Tongue (tissue), 2 donors: Measurements from ENCODE around the gene GAB2. TPM values are rescaled to one million over a fixed set of nuclear protein-coding genes. Genes with fewer than 3 reads are reported as not detected.
"Not testable (repeated sequence)": the region's sequence is repeated elsewhere in the genome, so short reads cannot be mapped to it uniquely, and the experiment has no call there.

Experiments used
- DNase-seq: peaks from one replicate; pipeline ENCODE4 v3.0.0-alpha.2; 2015
- total RNA-seq: library from RNA; depleted of rRNA; stranded (reverse); fragments of >200 nt; gene quantifications from one replicate; pipeline ENCODE4 v1.2.3, GENCODE V29; 2014

GAB2 gene
- total RNA-seq, 1 donor from 2014 or later: 14.2 TPM

- peak; percentile 15 for DNase-seq
Observed at GRCh38 chr11:78365381-78365792, 52.2 kb downstream of the GAB2 start.

- DNase-seq: no peak
Observed at GRCh38 chr11:78364128-78364751, 53.4 kb downstream of the GAB2 start.

- DNase-seq: no peak
Observed at GRCh38 chr11:78363024-78363619, 54.5 kb downstream of the GAB2 start.

- DNase-seq: no peak
Observed at GRCh38 chr11:78361228-78361627, 56.4 kb downstream of the GAB2 start.

GRCh38 chr11:78359921-78360320 is 57.7 kb downstream of the GAB2 start:
- DNase-seq: no peak

- DNase-seq: not testable (repeated sequence)
Observed at GRCh38 chr11:78357924-78358323, 59.7 kb downstream of the GAB2 start.

GRCh38 chr11:78357425-78357824 is 60.2 kb downstream of the GAB2 start:
- DNase-seq: not testable (repeated sequence)

- not testable (repeated sequence) for DNase-seq
Observed at GRCh38 chr11:78355742-78356141, 61.9 kb downstream of the GAB2 start.

- no peak for DNase-seq
Observed at GRCh38 chr11:78355309-78355705, 62.3 kb downstream of the GAB2 start.

- peak; percentile 56 for DNase-seq
Observed at GRCh38 chr11:78354408-78355308, 63.0 kb downstream of the GAB2 start.

- no peak for DNase-seq
Observed at GRCh38 chr11:78351979-78352841, 65.4 kb downstream of the GAB2 start.

- no peak for DNase-seq
Observed at GRCh38 chr11:78351193-78351592, 66.4 kb downstream of the GAB2 start.

GRCh38 chr11:78350646-78351165 is 66.9 kb downstream of the GAB2 start:
- peak; percentile 85 for DNase-seq

GRCh38 chr11:78350091-78350645 is 67.5 kb downstream of the GAB2 start:
- peak; percentile 89 for DNase-seq

GRCh38 chr11:78349624-78350023 is 68.0 kb downstream of the GAB2 start:
- DNase-seq: peak; percentile 69

GRCh38 chr11:78349114-78349513 is 68.5 kb downstream of the GAB2 start:
- DNase-seq: no peak

GRCh38 chr11:78347956-78348355 is 69.7 kb downstream of the GAB2 start:
- no peak for DNase-seq

- no peak for DNase-seq
Observed at GRCh38 chr11:78346799-78347198, 70.8 kb downstream of the GAB2 start.

- no peak for DNase-seq
Observed at GRCh38 chr11:78345450-78345849, 72.2 kb downstream of the GAB2 start.

- DNase-seq: no peak
Observed at GRCh38 chr11:78344676-78345075, 72.9 kb downstream of the GAB2 start.

- no peak for DNase-seq
Observed at GRCh38 chr11:78344094-78344493, 73.5 kb downstream of the GAB2 start.

- no peak for DNase-seq
Observed at GRCh38 chr11:78343303-78343702, 74.3 kb downstream of the GAB2 start.
